HG03135 (cell line): ENCODE results near the gene CXCL1.

ENCODE experiments used
- ATAC-seq: cut with Tn5 transposase; IDR thresholded peaks from one replicate; pipeline ENCODE4 v1.9.1; 2021; ENCODE audit warnings: mild to moderate bottlenecking, moderate library complexity; ENCODE audit not compliant: unreplicated experiment

Gene CXCL1

GRCh38 chr4:73851293-73851692 lies 17.9 kb upstream of the CXCL1 start:
- ATAC-seq, result no peak

- ATAC-seq, result no peak
Observed at GRCh38 chr4:73852771-73853170, 16.4 kb upstream of the CXCL1 start.

- no peak for ATAC-seq
Observed at GRCh38 chr4:73853246-73853704, 15.9 kb upstream of the CXCL1 start, which contains the start of gene PF4V1. PF4V1 (plus strand) TSS chr4:73853296; CDS start chr4:73853363, 67 bp downstream.

GRCh38 chr4:73853718-73854473 lies 15.3 kb upstream of the CXCL1 start:
- ATAC-seq, result no peak

GRCh38 chr4:73855406-73855805 lies 13.8 kb upstream of the CXCL1 start:
- ATAC-seq, result no peak

- no peak for ATAC-seq
Observed at GRCh38 chr4:73856518-73856917, 12.7 kb upstream of the CXCL1 start.

- ATAC-seq, result no peak
Observed at GRCh38 chr4:73859614-73860088, 9.5 kb upstream of the CXCL1 start.

- no peak for ATAC-seq
Observed at GRCh38 chr4:73860181-73860580, 9.0 kb upstream of the CXCL1 start.

GRCh38 chr4:73860917-73861316 lies 8.3 kb upstream of the CXCL1 start:
- no peak for ATAC-seq

GRCh38 chr4:73862322-73862721 lies 6.9 kb upstream of the CXCL1 start:
- no peak for ATAC-seq

GRCh38 chr4:73864365-73864764 lies 4.8 kb upstream of the CXCL1 start:
- ATAC-seq, result no peak

GRCh38 chr4:73864961-73865360 lies 4.2 kb upstream of the CXCL1 start:
- ATAC-seq, result no peak

- no peak for ATAC-seq
Observed at GRCh38 chr4:73865431-73866096, 3.6 kb upstream of the CXCL1 start.

- ATAC-seq, result no peak
Observed at GRCh38 chr4:73866246-73866645, 2.9 kb upstream of the CXCL1 start.

GRCh38 chr4:73867783-73868182 lies 1.4 kb upstream of the CXCL1 start:
- ATAC-seq, result no peak

GRCh38 chr4:73868206-73869129 lies 725 bp upstream of the CXCL1 start:
- ATAC-seq, result no peak

GRCh38 chr4:73870260-73870659 lies 1.1 kb downstream of the CXCL1 start:
- ATAC-seq, result no peak

- ATAC-seq, result no peak
Observed at GRCh38 chr4:73870768-73871167, 1.6 kb downstream of the CXCL1 start.

GRCh38 chr4:73871511-73872310 lies 2.5 kb downstream of the CXCL1 start:
- ATAC-seq, result no peak
